Epithelial cell of esophagus (primary cell): Measurements from ENCODE around the gene RXRB.

Experiments
- DNase-seq: peaks from one replicate; pipeline ENCODE4 v3.0.0; 2010; ENCODE audit warnings: low read depth
- H3K4me3 ChIP-seq: 2 replicates; pipeline ENCODE4 v1.5.1; 2011; ENCODE audit warnings: mild to moderate bottlenecking, low read length, control low read depth
- TF ChIP-seq, protein P1 (sequence below): IDR thresholded peaks from 2 replicates; pipeline ENCODE4 v1.5.1; 2011; ENCODE audit warnings: low read depth, mild to moderate bottlenecking, low read length, control low read depth, inconsistent platforms; ENCODE audit not compliant: insufficient read depth; ENCODE audit errors: missing control alignments

The RXRB gene

DNA sequence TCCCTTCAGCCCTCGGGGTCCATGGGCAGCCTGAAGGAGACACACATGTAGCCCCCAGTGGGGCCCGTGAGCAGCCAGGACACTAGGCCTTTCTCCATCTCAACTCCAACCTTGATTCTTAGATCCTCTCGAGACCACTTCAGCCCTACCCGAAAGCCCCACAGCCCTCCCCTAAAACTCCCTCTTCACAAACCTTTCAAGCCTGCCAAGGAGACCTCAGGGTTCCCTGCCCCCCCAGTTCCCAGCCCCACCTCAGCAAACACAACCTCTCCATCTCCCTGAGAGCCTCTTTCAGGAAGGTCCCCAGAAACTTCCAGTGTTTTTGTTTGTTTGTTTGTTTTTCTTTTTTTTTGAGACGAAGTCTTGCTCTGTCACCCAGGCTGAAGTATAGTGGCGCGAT lies 19.3 kb downstream of the RXRB start:
- no peak for DNase-seq
- TF ChIP-seq, protein P1, sequence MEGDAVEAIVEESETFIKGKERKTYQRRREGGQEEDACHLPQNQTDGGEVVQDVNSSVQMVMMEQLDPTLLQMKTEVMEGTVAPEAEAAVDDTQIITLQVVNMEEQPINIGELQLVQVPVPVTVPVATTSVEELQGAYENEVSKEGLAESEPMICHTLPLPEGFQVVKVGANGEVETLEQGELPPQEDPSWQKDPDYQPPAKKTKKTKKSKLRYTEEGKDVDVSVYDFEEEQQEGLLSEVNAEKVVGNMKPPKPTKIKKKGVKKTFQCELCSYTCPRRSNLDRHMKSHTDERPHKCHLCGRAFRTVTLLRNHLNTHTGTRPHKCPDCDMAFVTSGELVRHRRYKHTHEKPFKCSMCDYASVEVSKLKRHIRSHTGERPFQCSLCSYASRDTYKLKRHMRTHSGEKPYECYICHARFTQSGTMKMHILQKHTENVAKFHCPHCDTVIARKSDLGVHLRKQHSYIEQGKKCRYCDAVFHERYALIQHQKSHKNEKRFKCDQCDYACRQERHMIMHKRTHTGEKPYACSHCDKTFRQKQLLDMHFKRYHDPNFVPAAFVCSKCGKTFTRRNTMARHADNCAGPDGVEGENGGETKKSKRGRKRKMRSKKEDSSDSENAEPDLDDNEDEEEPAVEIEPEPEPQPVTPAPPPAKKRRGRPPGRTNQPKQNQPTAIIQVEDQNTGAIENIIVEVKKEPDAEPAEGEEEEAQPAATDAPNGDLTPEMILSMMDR = no peak
- H3K4me3 ChIP-seq = no peak overlapping the region

DNA sequence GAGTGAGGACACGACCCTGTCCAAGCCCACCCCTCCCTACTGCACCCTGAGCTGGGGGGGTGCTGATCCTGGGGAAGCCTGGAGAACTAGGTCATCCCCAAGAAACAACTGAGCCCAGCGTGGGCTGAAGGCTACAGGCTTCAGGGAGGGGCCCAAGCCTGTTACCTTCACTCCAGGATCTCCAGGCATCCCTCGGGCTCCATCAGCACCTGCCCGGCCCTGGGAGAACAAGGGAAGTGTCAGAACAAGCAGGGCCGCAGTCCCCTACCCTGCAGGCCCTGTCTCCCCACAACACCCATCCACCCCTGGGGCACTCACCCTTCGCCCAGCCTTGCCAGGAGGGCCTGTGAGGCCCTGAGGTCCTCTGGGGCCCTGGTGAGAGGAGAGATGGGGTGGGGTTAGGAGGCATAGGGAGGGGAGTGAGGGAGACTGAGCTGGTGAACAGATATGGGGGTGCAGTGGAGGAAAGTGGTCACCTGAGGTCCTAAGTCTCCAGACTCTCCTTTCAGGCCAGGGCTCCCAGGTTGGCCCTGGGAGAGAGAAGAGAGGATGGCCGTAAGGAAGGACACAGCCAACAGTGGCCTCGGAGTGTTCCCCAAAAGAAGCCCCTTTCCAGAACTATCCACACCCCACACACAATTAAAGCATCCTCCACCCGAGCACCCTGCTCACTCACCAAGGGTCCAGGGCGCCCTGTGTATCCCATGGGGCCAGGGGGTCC lies 21.6 kb downstream of the RXRB start:
- DNase-seq = no peak
- H3K4me3 ChIP-seq = no peak overlapping the region

DNA sequence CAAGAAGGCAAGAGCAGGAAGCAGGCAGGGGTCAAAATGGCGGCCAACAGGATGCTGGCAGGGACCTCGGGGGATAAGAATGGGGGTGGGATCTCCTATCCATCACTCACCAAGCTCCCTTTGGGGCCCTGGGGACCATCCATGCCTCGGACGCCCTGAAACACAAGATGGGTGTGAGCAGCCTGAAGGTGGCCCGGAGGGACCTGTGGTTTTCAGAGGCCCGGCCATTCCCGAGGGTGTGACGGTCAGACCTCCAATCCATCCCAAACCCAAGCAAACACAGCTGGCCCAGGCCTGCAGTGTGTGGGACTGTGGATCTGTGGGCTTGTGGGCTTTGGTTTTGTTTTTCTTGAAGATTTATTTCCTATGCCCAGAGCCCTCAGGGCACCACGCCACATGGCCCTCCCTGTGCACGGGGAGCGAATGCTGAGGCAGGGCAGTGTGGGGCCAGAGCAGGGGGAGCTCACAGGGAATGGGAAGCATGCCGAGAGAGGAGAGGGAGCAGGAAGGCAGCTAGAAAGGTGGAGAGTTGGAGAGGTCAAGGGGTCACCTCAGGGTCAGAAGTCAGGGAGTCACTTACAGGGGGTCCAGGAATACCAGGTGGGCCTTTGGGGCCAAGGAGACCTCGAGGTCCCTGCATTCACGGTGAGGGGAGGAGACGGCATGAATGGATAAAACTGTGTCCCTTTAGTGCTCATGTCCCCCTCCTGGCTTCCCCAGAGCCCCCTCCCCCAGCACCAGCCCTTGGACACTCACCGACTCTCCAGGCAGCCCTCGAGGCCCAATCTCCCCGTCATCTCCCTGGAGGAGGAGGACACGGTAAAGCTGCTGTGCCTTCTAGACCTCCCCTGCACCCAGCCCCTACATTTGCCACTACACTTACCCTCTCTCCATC lies 22.7 kb downstream of the RXRB start:
- DNase-seq = no peak
- TF ChIP-seq, protein P1 = no peak
- no peak overlapping the region for H3K4me3 ChIP-seq

More for the DNA sequence above, 21.6 kb downstream of the RXRB start:
- TF ChIP-seq, protein P1 = no peak

DNA sequence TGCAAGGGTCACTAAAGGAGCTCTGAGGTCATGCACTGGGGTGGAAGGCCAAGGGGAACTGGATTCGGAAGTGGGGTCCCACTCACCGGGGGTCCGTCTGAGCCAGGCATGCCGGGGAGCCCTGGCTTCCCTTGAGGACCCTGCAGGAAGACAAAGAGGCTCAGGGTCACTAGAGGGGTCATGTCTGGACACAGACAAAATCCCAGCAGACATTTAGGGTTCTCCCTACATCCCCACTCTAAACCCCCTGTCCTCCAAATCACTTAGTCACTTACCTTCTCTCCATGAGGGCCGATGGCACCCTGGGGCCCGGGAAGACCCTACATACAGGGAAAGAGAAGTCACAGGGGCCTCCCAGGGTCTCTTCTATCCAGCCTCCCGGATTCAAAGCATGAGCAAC lies 23.6 kb downstream of the RXRB start:
- TF ChIP-seq, protein P1 = no peak
- H3K4me3 ChIP-seq = no peak overlapping the region
- no peak for DNase-seq

DNA sequence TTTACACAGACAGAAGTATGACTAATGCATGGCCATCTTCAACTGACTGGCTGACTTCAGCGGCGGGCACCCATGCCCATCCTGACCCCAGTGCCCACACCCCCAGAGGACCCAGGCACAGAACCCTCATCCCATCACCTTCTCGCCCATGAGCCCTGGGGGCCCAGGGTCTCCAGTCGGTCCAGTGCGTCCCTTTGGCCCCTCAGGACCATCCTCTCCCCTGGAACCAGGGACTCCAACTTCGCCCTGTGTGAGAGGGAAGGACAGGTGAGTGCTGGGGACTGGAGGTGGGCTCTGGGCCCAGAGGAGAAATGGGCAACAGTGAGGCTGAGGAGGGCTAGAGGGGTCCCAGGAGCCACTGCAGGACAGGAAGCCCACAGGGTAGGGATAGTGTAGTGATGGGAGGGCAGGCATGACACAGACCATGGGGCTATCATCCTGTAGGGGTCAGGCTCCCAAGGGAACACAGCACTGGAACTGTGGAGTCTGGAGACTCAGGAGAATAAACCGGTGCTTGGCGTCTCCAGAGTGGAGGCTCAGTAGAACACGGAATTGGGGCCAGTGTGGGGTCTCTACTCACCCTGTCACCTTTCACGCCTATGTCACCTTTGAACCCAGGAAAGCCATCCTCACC lies 24.9 kb downstream of the RXRB start:
- H3K4me3 ChIP-seq = no peak overlapping the region
- TF ChIP-seq, protein P1 = no peak
- DNase-seq = no peak

DNA sequence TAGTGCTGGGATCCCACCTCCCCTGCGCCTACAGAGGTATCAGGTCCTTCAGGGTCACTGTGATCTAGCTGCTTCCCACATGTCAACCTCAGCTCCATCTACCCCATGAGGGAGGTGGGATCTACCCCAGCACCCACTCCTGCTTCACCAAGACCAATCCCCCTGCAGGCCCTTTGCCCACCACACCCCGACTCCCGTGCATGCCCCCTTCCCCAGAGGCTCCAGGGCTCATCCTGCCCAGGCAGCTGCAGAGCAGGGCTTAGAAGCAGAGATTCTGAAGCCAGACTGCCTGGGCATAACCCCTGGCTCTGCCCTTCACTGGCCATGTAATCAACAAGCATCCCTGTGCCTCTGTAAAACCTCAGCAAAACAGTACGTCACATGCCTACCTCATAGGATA lies 25.7 kb downstream of the RXRB start:
- DNase-seq = no peak
- TF ChIP-seq, protein P1 = no peak

More for the DNA sequence above, 25.7 kb downstream of the RXRB start:
- no peak overlapping the region for H3K4me3 ChIP-seq
